ENCODE measurements around the gene MAN2B2.

- no peak for TF ChIP-seq POLR3G (IDR thresholded peaks at IDR 0.05; ENCODE audit: extremely low read depth, insufficient read length, insufficient replicate concordance)
- no peak for TF ChIP-seq SMARCA5 (IDR thresholded peaks at IDR 0.05)
- no peak for TF ChIP-seq SNAPC5 (CRISPR knock-in tag; IDR thresholded peaks at IDR 0.05)
- no peak for TF ChIP-seq CTCF (IDR thresholded peaks at IDR 0.05 in 2 of 3, conservative IDR thresholded peaks at IDR 0.05 in 1 of 3; ENCODE audit: insufficient read depth in 2 of 3, low read depth in 1 of 3, low read length in 3 of 3)
- TF ChIP-seq CEBPZ (IDR thresholded peaks at IDR 0.05; ENCODE audit: borderline replicate concordance, low read depth, low read length): no peak
- no peak for TF ChIP-seq FOXJ3 (CRISPR knock-in tag; IDR thresholded peaks at IDR 0.05)
- TF ChIP-seq HMG20A (CRISPR knock-in tag; conservative IDR thresholded peaks at IDR 0.05): no peak
These were observed 36.4 kb upstream of the MAN2B2 start for GRCh38 chr4:6538575-6538974.

Measured in K562 (cell line).